ENCODE data around the gene HTT. TPM values are rescaled to one million over a fixed set of nuclear protein-coding genes. Genes with fewer than 3 reads are reported as not detected.
A peak's percentile ranks its signal among the peaks of the same experiment; 100 is the strongest.

The HTT gene
- total and polyA plus RNA-seq, 4 donors: 38.9 to 51.5 (median 40.9) TPM

- Histone ChIP-seq H3K4me1 (ENCODE audit: control insufficient read depth, insufficient read depth, low read length) (peaks cover 42% of the 10 kb centered on the region), H3K27ac (ENCODE audit: low read depth, low read length) (no peak within 1 kb of the TSS), H3K4me3 (ENCODE audit: low read depth, low read length) (no peak within 1 kb of the TSS), H3K9me3 (ENCODE audit: control insufficient read depth, insufficient read depth, low read length) (no peaks in the 10 kb centered on the region), H3K36me3 (ENCODE audit: control insufficient read depth, insufficient read depth, low read length) (peaks cover 81% of the 10 kb centered on the region), H3K27me3 (ENCODE audit: control insufficient read depth, insufficient read depth, low read length) (no peaks in the 10 kb centered on the region)
- DNase-seq (ENCODE audit: low read depth in 4 of 6, low spot score in 6 of 6): peak in 5 of 6 donors; percentile 26 to 95 (median 52)
- 69% methylated on average over 63 of the region's 72 CpGs for WGBS (ENCODE audit: insufficient coverage)
Measured at GRCh38 chr4:3248811-3249661, 174.6 kb downstream of the HTT start, which contains the start of gene MSANTD1. Gene MSANTD1, plus strand, starts transcription at chr4:3249159. Its CDS starts 64 bp downstream, at chr4:3249223.

GRCh38 chr4:3249711-3250437 lies 175.4 kb downstream of the HTT start:
- 84% methylated on average over 15 of the region's 20 CpGs for WGBS (ENCODE audit: insufficient coverage)
- Histone ChIP-seq H3K27me3 (ENCODE audit: control insufficient read depth, insufficient read depth, low read length) (no peaks in the 10 kb centered on the region), H3K27ac (ENCODE audit: low read depth, low read length) (no peak overlapping the region), H3K4me3 (ENCODE audit: low read depth, low read length) (no peak overlapping the region), H3K36me3 (ENCODE audit: control insufficient read depth, insufficient read depth, low read length) (peaks cover 81% of the 10 kb centered on the region), H3K9me3 (ENCODE audit: control insufficient read depth, insufficient read depth, low read length) (no peaks in the 10 kb centered on the region), H3K4me1 (ENCODE audit: control insufficient read depth, insufficient read depth, low read length) (peaks cover 42% of the 10 kb centered on the region)
- no peak for DNase-seq (ENCODE audit: low read depth in 4 of 6, low spot score in 6 of 6)

- DNase-seq (ENCODE audit: low read depth in 4 of 6, low spot score in 6 of 6): no peak
- H3K27me3 ChIP-seq (ENCODE audit: control insufficient read depth, insufficient read depth, low read length): no peaks in the 10 kb centered on the region
- no peaks in the 10 kb centered on the region for H3K9me3 ChIP-seq (ENCODE audit: control insufficient read depth, insufficient read depth, low read length)
- 70% methylated on average over 12 of the region's 14 CpGs for WGBS (ENCODE audit: insufficient coverage)
- peaks cover 42% of the 10 kb centered on the region for H3K4me1 ChIP-seq (ENCODE audit: control insufficient read depth, insufficient read depth, low read length)
- peaks cover 78% of the 10 kb centered on the region for H3K36me3 ChIP-seq (ENCODE audit: control insufficient read depth, insufficient read depth, low read length)
- no peak overlapping the region for H3K4me3 ChIP-seq (ENCODE audit: low read depth, low read length)
- no peak overlapping the region for H3K27ac ChIP-seq (ENCODE audit: low read depth, low read length)
Measured at GRCh38 chr4:3250438-3250955, 176.0 kb downstream of the HTT start.

GRCh38 chr4:3250956-3251690 lies 176.6 kb downstream of the HTT start:
- Histone ChIP-seq H3K4me3 (ENCODE audit: low read depth, low read length) (no peak overlapping the region), H3K27ac (ENCODE audit: low read depth, low read length) (no peak overlapping the region), H3K4me1 (ENCODE audit: control insufficient read depth, insufficient read depth, low read length) (peaks cover 40% of the 10 kb centered on the region), H3K27me3 (ENCODE audit: control insufficient read depth, insufficient read depth, low read length) (no peaks in the 10 kb centered on the region), H3K9me3 (ENCODE audit: control insufficient read depth, insufficient read depth, low read length) (no peaks in the 10 kb centered on the region), H3K36me3 (ENCODE audit: control insufficient read depth, insufficient read depth, low read length) (peaks cover 78% of the 10 kb centered on the region)
- 76% methylated on average over 16 of the region's 19 CpGs for WGBS (ENCODE audit: insufficient coverage)
- no peak for DNase-seq (ENCODE audit: low read depth in 4 of 6, low spot score in 6 of 6)

- no peaks in the 10 kb centered on the region for H3K27me3 ChIP-seq (ENCODE audit: control insufficient read depth, insufficient read depth, low read length)
- 90% methylated on average over 9 of the region's 11 CpGs for WGBS (ENCODE audit: insufficient coverage)
- H3K9me3 ChIP-seq (ENCODE audit: control insufficient read depth, insufficient read depth, low read length): no peaks in the 10 kb centered on the region
- no peak overlapping the region for H3K27ac ChIP-seq (ENCODE audit: low read depth, low read length)
- DNase-seq (ENCODE audit: low read depth in 4 of 6, low spot score in 6 of 6): no peak
- H3K4me3 ChIP-seq (ENCODE audit: low read depth, low read length): no peak overlapping the region
- peaks cover 79% of the 10 kb centered on the region for H3K36me3 ChIP-seq (ENCODE audit: control insufficient read depth, insufficient read depth, low read length)
- H3K4me1 ChIP-seq (ENCODE audit: control insufficient read depth, insufficient read depth, low read length): peaks cover 35% of the 10 kb centered on the region
Measured at GRCh38 chr4:3251691-3252479, 177.4 kb downstream of the HTT start.

GRCh38 chr4:3252480-3252828 lies 178.0 kb downstream of the HTT start:
- Histone ChIP-seq H3K36me3 (ENCODE audit: control insufficient read depth, insufficient read depth, low read length) (peaks cover 80% of the 10 kb centered on the region), H3K4me1 (ENCODE audit: control insufficient read depth, insufficient read depth, low read length) (peaks cover 35% of the 10 kb centered on the region), H3K27ac (ENCODE audit: low read depth, low read length) (no peak overlapping the region), H3K4me3 (ENCODE audit: low read depth, low read length) (no peak overlapping the region), H3K9me3 (ENCODE audit: control insufficient read depth, insufficient read depth, low read length) (no peaks in the 10 kb centered on the region), H3K27me3 (ENCODE audit: control insufficient read depth, insufficient read depth, low read length) (no peaks in the 10 kb centered on the region)
- no peak for DNase-seq (ENCODE audit: low read depth in 4 of 6, low spot score in 6 of 6)
- WGBS (ENCODE audit: insufficient coverage): no CpG with 5 or more reads among the region's 3 CpGs

- Histone ChIP-seq H3K36me3 (ENCODE audit: control insufficient read depth, insufficient read depth, low read length) (peaks cover 81% of the 10 kb centered on the region), H3K4me3 (ENCODE audit: low read depth, low read length) (no peak overlapping the region), H3K27ac (ENCODE audit: low read depth, low read length) (no peak overlapping the region), H3K27me3 (ENCODE audit: control insufficient read depth, insufficient read depth, low read length) (no peaks in the 10 kb centered on the region), H3K9me3 (ENCODE audit: control insufficient read depth, insufficient read depth, low read length) (no peaks in the 10 kb centered on the region), H3K4me1 (ENCODE audit: control insufficient read depth, insufficient read depth, low read length) (peaks cover 35% of the 10 kb centered on the region)
- no peak for DNase-seq (ENCODE audit: low read depth in 4 of 6, low spot score in 6 of 6)
- WGBS (ENCODE audit: insufficient coverage): 82% methylated on average over 37 of the region's 38 CpGs
Measured at GRCh38 chr4:3252831-3253641, 178.6 kb downstream of the HTT start.

- no peaks in the 10 kb centered on the region for H3K27me3 ChIP-seq (ENCODE audit: control insufficient read depth, insufficient read depth, low read length)
- no peak overlapping the region for H3K27ac ChIP-seq (ENCODE audit: low read depth, low read length)
- peaks cover 79% of the 10 kb centered on the region for H3K36me3 ChIP-seq (ENCODE audit: control insufficient read depth, insufficient read depth, low read length)
- H3K9me3 ChIP-seq (ENCODE audit: control insufficient read depth, insufficient read depth, low read length): no peaks in the 10 kb centered on the region
- 90% methylated on average over 12 of the region's 13 CpGs for WGBS (ENCODE audit: insufficient coverage)
- peaks cover 27% of the 10 kb centered on the region for H3K4me1 ChIP-seq (ENCODE audit: control insufficient read depth, insufficient read depth, low read length)
- no peak for DNase-seq (ENCODE audit: low read depth in 4 of 6, low spot score in 6 of 6)
- H3K4me3 ChIP-seq (ENCODE audit: low read depth, low read length): no peak overlapping the region
Measured at GRCh38 chr4:3253808-3254207, 179.3 kb downstream of the HTT start.
